NK-92 (cell line): ENCODE data around the gene TRIM2.
"Not testable (repeated sequence)": the region's sequence is repeated elsewhere in the genome, so short reads cannot be mapped to it uniquely, and the experiment has no call there.

ENCODE experiments used
- DNase-seq: peaks from one replicate; lab custom pipeline; 2025; ENCODE audit not compliant: unreplicated experiment; lab: John Stamatoyannopoulos, UW

Gene TRIM2

DNA sequence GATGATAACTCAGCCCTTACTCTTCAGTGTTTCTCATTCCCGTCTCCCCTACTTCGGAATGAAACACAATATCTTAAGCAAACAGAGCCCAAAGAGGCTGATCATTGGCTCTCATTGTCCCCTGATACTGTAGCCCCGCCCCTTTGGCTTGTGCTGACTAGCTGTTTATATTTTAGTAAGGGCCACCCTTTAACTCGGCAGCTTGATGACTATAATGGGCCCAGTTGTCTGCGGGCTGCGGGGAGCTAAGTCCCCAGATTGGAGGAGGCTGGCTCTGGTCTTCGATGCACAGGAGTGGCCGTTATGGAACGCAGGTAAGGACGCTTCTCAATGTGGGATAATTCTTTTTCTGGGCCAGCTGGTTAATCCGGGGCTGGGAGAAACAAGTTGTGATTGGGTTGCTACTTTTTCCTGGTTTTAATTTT lies at the start of gene TRIM2:
TRIM2 (plus strand) TSS at position 197 of the 425 bp plus-strand sequence; CDS start at position 285, 88 bp downstream.
- no peak for DNase-seq

DNA sequence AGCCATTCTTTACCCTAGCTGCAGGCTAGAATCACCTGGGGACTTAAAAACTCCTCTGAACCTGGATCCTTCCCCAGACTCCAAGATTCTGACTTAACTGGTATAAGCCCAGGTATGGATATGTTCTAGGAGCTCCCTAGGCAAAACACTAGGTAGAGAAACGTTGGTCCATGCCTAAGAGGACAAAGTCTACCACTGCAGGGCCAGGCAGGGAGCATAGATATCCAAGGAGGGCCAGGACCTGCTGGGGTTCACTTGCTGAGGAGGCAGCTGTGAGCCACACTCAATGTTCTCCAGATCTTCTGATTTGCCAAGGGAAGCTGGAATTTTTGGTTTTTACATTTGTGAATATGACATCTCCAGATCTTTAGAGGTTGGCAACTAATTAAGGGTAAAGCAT lies 48.6 kb upstream of the TRIM2 start:
- DNase-seq = no peak

DNA sequence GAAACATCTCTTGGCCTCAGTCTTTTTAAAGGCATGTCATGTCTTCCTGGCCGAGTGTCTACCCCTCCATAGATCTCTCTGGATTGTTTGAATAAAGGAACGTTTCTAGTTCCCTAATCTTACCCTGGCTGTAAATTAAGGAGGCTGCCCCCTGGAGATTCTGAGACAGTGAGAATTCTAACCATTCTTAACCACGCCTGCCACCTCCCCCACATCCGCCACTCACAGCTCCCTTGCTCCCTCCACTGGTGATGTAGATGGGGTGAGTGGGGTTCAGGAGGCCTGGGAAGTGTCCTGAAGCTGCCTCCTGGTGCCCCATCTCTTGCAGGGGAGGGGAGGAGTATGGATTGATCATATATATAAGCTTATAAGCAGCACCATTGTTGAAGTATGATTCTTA lies 48.0 kb upstream of the TRIM2 start:
- DNase-seq = no peak

DNA sequence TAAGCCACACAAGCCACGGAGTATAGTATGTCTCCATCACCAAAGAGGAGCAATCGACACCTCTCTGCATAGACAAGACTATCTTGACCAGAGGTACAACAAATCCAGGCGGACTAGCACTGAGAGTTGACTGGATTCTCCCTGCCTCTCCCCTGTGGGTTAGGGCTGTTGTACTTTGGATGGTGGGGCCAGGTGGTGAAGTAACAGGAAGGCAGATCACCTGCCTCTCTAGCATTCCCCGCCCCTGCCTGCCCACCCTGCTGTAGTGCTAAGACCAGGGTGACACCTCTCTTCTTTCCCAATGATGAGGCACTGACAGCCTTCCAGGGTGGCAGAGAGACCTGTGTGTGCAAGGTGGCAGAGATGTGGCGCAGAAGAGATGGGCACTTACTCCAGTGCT lies 47.5 kb upstream of the TRIM2 start:
- no peak for DNase-seq

DNA sequence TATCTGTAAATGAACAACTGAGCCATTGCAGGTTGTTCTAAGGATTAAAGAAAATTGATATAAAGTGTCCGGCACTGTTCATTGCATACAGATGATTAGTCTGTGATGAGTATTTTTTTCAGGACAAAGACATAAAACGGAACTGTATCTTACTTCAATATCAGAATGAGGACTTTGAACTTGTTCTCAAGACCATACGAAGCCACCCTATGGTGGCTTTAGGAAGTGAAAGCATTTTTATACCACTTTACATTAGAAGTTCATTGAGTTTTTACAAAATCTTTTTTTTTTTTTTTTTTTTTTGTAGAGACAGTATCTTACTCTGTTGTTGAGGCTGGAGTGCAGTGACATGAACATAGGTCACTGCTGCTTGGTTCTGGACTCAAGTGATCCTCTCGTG lies 45.2 kb upstream of the TRIM2 start:
- DNase-seq = no peak

DNA sequence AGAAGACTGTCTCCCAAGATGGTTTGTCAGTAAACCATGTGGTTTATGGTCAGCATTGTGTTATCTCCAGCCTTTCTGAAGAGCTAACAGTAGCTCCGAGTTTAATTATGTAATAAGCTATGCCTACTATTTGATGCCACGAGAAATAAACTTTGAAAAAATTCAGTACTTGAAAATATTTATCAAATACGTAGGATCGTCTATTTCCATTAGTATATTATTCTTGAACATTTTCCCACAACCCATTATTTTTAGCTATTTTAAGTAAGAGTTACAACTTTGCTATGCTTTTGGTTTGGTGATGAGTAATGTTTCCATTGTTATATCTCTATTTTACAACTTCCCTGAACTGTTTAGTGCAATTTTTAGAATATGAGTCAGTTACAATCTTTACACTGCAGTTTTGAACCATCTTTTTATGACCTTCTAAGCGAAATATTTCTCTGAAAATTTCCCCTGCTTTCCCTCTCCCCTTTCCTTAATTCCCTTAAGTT lies 44.5 kb upstream of the TRIM2 start:
- DNase-seq = no peak

DNA sequence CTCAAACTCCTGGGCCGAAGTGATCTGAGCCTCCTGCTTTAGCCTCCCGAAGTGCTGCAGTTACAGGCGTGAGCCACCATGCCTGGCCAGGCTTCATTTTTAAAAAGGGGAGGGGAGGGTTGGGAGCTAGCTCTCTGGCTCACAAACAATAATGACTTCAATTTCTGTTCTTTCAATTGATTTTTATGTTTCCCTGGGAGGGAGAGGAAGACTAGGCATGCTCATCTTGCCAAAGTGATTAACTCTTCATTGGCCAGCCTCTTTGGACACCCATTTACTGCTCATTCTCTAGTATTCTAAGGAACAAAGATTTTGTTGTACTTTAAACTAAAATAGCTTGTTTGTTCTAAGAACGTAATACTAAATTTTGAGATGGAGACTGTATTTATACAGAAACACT lies 43.4 kb upstream of the TRIM2 start:
- no peak for DNase-seq

DNA sequence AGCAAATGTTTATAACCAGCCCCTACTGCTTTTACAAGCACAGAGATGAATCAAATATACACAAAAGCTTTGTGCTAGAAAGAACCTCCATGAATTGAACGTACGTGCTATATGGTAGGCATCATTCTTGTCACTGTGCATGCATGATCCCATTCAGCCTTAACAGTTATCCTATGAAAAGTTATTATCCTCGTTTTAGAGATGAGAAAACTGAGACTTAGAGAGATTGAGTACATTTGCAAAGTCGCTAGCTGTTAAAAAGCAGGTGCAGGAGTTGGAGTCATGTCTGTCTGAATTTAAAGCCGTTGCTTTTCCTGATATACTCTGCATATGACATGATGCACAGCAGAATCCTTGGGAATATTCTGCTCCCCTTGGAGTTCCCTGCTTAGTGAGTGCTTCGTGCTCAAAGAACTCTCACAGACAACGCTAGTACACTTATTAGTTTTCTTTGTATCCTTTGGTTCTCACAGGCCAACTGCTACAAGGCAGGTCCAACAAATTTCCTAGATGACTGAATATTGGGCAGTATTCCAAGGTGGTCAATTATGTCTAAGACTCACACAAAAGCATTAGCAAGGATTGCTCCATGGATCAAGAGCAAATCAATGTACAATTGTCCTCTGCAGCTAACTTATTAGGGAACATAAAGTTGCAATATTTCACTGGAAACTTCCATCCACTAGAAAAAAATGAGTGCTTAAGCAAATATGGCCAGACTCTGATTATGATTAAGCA lies 42.8 kb upstream of the TRIM2 start:
- DNase-seq = no peak

DNA sequence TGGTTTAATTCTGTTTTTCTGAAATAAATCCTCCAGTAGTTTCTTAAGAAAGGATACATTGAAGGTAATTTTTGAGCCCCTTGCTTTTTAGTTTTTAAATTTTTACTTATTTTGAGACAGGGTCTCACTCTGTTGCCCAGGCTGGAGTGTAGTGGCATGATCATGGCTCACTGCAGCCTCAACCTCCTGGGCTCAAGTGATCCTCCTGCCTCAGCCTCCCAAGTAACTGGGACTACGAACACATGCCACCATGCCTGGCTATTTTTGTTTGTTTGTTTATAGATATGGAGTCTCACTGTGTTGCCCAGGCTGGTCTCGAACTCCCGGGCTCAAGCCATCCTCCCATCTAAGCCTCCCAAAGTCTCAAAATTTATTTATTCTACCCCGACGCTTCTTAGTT lies 39.0 kb upstream of the TRIM2 start:
- DNase-seq = not testable (repeated sequence)

DNA sequence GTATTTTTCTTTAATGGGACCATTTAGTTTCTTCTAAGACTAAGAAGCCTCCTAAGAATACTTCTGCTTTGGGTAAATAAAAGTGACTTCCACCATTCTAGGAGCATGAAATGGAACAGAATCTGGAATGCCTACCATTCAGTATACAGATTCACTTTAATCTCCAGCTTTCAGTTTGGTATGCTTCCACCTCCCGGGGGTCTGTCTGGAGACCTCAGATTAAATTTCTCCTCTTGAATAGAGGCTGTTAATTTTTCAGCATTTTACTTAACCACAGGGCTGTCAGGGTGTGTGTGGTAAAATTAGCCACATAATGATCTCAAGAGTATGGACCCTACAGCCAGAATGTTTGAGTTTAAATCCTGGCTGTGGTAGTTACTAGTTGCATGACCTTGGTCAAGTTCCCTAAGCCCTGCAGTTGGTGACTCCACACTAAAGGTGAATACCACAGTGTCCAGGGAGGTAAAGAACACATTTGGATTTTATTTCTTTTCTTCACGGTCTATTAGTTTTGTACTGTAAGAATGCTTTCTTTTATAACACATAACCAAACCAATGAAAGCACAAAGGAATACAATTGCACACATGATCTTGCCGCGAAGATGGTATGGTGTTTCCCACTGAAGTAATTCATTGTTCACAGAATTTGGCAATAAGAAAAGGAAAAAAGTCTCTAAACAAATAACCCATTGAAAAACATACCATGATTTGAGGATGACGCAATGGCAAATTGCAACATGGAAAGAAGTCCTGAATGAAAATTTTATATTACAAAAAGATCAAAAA lies 37.3 kb upstream of the TRIM2 start:
- no peak for DNase-seq

DNA sequence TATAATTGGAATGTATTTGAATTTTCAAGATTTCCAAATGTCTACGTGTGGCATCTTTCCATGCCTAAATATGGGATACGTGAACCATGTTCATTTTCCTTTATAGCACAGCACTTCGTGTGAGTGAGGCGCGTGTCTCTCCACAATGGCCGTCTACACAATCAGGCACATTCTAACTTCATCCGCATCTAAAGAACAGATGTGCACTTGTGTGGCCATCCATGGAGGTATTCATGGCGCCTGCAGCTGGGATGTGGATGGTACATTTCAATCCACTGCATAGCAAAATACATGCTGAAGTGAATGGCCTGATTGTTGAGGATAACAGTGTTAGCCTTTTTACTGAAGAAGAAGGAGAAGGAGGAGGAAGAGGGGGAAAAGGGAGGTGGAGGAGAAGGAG lies 34.5 kb upstream of the TRIM2 start:
- no peak for DNase-seq

DNA sequence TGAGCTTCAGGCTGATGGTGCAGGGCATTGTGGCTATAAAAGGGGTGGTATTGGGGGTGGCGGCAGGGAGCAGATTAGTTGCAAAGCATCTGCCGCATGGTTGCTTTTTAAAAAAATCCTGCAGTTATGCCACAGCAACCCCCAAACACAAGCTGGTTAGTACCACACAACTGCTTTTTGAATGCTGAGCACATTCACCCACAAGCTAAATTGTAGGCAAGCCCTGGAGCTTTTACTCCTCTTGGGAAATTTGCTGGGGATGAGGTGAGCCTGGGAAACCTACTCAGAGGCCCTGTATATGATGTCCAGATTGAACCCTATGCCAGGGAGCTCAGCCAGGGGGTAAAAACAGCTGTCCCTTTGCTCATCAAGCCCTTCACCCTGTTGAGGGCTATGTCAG lies 33.8 kb upstream of the TRIM2 start:
- no peak for DNase-seq

DNA sequence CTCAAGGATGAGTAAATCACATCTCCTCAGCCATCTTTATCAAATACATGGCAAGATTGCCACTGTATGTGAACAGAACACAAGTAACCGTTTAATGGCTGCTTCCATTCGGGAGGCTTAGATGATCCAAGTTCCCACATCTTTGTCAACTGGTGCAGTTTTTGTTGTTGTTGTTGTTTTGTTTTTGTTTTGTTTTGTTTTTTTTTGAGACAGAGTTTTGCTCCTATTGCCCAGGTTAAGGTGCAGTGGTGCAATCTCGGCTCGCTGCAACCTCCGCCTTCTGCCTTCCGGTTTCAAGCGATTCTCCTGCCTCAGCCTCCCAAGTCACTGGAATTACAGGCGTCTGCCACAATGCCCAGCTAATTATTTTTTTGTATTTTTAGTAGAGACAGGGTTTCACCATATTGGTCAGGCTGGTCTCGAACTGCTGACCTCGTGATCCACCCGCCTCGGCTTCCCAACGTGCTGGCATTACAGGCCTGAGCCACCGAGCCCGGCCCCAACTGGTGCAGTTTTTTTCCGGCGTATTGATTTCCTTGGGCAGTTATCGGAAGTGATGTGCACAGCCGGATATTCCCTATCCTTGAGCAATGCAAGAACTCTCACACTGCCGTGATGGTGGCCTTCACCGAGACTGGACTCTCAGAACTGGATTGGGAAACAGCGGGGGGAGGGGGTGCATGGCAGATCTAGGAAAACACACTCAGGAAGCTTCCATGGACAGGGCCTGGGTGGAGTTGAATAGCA lies 29.2 kb upstream of the TRIM2 start:
- no peak for DNase-seq

DNA sequence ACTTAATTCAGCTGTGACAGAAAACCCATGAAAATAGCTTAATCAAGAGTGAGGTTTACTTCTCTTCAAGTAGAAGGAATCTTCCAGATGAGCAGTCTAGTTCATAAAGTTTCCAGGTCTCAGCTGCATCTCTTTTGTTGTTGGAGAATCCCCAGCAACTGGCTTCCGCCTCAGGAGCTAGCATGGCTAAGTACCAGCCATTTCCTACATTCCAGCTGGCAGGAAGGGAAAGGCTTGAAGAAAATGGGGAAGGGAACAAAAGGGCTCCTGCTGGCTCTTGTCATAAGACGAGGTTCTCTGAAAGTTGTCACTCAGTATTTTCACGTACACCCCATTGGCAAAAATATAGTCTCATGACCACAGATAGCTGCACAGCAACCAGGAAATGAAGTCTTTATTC lies 27.3 kb upstream of the TRIM2 start:
- no peak for DNase-seq

DNA sequence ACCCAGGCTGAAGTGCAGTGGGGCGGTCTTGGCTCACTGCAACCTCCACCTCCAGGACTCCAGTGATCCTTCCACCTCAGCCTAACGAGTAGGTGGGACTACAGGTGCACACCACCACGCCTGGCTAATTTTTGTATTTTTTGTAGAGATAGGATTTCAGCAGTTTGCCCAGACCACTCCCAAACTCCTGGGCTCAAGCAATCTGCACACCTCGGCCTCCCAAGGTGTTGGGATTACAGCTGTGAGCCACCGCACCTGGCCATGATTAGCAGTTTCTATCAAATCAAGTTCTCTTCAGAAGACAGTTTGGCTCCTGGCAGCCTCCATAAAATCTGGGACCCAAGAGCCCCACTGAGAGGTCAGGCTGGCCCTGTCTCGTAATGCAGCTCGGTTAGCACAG lies 26.4 kb upstream of the TRIM2 start:
- DNase-seq = no peak

DNA sequence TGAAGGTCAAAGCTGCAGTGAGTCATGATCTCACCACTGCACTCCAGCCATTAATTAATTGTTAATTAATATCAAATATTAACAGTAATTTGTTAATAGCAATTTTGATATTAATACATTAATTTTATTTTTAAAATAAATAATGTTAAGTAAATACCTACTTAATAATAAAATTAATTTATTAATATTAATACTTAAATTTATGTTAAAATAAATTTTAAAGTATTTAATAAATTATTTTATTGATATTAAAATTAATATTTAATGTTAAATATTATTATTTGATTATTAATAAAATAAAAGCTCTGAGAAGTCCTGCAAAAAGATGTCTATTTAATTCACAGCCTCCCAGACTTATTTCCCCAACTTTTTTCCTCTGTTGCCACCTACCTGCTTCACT lies 25.1 kb upstream of the TRIM2 start:
- no peak for DNase-seq

DNA sequence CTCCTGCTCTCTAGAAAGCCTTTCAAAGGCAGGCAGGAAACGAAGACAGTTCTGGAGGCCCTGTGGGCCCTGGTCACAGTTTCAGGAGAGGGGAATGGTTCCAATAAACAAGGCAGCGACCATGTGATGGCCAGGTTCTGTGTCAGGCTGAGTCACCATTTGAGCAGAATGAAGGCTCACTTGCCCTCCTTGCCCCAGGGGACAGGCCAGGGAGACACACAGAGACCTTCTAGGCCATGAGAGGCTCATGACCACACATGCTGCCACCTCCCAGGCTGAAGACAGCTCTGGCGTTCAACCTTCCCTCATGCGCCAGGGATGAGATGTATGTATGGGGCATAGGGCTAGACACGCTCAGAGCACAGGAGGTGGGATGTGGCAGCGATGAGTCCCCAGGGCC lies 22.9 kb upstream of the TRIM2 start:
- DNase-seq = no peak

DNA sequence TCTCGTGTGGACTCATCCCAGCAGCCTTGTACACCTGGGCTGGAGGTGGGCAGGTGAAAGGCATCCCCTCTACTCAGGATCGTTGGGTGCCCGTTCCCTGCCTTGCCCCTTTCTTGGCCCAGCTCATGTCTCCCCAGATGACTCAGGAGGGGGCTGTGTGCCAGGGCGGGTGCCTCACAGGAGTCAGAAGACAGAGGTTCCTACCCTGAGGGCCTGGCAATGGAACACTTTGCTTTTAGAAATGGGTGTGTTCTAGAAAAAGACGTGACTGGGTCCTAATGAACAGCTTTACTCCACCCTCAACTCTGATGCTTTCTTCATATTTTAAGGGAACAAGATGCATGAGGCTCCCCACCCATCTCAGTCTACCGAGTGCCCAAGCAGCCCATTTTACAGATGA lies 22.5 kb upstream of the TRIM2 start:
- no peak for DNase-seq

DNA sequence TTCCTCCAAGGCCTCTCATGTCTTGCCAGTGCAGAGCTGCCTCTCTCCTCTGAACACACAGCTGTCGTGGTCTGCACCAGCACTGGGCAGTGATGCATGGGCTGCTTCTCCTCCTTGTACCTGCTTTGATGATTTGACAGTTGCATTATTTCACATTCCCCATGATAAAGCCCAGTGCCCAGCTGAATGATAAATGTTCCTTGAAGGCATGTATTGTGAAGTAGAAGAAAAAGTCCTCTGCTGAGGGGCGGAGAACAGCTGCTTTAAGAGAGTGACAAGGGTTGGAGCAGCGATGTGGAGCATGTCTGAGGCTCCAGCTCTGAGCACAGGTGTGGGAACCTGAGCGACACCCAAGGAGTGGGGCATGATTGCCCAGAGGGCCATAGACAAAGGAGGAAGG lies 21.1 kb upstream of the TRIM2 start:
- DNase-seq = no peak

DNA sequence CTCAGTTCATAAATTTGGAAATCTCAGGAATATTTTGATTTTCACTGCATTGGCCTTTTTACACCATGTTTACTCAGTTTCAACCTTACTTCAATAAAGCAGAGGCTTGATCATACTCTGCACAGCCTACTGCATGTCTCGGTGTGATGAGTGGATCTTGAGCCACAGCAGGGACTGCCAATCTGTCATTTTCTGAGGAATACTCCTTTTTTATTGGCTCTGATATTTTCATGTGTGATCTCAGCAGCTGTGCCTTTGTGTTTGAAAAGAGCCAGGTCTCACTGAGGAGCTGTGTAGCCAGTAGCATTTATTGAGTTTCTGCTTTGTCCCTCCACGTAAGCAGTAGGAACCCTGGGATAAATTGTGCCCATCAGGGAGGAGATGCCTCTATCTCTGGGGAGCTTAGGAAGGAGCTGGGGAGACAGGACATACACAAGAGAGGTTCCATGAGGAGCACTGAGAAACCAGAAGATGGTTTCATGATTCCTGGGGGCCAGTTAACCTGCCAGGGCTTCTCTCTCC lies 18.9 kb upstream of the TRIM2 start:
- no peak for DNase-seq

DNA sequence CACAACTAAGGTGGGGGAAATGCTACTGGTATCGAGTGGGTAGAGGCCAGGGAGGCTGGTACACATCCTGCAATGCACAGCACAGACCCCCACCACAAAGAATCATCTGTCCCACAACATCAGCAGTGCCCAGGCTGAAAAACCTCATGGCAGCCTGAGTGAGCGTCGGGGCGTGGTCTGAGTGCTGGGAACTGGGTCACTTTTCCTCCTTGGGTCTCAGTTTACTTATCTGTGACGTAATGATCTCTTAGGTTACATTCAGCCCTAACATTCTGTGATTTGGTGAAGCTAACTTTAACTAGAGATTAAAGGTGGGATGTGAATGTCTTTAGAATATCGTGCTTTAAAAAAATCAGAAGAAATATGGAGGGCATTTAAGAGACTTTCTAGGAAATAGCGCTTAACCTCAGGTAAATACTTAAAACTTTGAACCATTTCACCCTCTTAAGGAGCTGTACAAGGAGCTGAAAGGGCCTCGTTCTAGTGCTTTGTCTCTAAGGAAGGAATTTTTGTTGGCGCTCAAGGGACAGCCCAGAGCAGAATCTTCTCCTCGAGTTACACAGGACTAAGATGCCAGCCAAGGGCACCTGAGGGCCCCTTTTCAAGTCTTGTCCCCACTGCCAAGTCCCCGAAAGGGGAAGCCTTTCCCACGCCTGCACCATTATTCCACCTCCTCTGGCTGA lies 18.1 kb upstream of the TRIM2 start:
- no peak for DNase-seq
